ENCODE results near the gene CUEDC1.

Gene CUEDC1

DNA sequence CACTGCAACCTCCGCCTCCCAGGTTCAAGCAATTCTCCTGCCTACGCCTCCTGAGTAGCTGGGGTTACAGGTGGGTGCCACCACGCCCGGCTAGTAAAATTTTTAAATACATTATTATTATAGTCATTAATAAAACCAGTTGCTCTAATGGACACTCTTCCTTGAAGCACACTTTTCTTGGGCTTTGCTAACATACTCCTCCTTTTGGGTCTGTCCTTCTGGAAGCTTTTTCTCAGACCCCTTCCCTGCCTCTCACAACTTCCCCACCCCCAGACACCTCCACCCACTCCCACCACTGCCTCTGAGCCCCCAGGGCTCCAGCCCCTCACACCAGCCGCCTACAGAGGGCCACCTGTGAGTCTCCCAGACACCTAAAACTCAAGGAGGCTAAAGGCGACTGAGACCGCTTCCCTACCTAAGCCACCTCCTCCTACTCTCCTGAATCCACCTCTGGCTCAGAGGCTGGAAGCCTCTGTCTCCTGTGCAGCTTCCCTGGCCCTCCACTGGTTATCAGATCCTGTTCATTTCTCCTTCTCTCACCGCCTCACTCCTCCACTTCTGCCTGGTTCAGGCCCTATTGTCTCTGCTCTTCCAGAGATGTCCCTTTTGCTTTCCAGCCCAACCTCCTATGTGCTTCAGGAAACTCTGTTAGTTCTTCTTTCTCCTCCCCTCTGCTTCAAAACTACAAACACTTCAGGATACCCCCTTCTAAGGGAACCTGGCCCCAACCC lies 2.1 kb upstream of the CUEDC1 start:
- DNase-seq, result no peak

DNA sequence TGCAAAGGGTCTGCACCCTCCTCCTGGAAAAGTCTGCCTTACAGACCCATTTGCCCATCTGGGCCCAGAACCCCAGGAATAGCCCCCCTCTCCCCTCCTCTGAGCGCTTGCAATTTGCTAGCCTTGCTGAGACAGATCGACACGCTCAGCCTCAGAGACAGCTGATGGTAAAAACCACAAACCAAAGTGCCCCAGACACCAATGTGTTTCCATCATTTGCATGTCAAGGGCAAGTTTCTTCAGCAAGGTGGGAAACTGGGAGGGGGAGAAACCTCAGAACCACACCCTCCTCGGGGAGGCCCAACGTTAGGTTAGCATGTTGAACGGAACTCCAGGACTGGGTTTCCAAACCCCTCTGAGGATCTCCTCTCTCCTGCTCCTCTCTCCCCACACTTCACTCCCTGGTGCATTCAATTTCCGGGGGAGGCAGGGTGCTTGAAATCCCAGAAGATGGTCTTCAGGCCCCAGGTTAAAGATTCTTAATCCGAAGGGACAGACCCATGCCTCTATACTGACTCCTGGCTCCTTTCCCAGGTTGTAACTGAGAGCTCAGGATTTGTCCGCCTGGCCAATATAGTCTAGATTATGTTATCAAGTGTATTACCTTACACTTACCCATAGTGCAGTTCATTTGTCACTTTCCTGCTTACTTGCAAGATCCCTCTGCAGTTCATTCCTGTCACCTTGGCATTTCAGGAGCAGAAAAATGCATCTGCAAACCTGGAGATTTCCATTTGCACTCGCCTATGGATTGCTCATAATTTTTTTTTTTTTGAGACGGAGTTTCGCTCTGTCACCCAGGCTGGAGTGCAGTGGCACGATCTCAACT lies 1.3 kb upstream of the CUEDC1 start:
- DNase-seq, result peak; percentile 28

DNA sequence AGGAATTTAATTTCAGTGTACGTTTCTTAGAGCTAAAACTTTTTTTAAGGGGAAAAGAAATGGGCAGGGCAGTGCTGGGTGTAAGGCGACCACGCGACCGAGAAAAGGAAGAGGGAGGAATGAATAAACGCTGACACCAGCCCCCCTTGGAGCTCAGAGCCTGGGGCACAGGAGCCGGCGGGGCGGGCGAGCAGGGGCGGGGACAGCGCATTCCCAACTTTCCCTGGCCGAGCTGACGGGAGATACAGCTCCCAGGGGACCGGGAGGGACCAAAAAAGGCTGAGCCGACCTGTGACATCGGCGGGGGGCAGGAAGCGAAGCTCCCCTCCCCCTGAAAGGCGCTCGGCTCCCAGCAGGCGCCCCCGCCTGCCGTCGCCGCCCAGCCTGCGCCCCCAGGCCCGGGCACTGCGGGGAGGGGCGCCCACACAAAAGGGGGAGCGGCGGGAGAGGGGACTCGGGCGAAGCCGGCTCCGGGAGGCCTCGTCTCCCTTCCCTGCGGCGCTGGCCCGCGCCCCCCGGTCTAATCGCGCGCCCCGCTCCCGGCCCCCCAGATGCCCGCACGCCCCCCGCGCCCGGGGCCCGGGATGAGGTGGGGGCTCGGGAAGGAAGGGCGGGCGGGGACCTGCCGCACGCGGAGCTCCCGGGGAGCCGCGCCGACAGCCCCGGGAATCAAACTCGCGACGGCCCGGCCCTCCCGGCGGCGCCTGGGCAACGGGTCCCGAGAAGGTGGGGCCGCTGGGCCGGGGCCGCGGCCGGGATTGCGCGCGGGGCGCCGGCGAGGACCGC lies 622 bp downstream of the CUEDC1 start:
- no peak for DNase-seq

DNA sequence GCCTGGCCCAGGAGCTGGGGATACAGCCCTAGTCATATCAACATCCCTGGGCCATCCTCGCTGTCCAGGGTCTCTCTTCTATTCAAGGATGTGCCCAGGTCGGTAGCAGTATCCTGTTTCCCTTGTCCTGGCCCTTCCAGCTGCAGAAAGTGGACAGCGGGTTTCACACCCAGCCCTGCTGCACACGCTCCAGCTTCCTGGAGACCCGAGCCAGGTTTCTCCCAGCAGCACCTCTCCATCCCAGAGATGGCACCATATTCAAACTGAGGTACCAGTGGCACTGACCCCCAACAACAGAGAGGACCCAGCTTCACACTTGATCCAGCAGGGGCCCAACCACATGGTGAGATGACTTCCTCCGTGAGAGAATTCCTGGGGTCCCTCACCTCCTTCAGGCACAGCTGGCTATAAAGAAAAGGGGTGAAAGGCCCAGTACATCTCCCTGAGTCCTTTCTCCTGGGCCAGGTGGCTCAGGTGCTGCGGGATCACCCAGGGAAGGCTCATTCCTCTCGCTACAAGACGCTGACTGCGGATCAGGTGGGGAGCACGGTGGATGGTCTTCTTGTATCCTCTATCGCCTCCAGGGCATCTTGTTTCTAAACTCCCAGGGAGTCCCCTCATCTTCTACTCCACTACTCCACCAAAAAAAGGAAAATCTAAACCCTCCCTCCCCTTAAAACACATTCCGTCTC lies 1.4 kb downstream of the CUEDC1 start:
- no peak for DNase-seq

DNA sequence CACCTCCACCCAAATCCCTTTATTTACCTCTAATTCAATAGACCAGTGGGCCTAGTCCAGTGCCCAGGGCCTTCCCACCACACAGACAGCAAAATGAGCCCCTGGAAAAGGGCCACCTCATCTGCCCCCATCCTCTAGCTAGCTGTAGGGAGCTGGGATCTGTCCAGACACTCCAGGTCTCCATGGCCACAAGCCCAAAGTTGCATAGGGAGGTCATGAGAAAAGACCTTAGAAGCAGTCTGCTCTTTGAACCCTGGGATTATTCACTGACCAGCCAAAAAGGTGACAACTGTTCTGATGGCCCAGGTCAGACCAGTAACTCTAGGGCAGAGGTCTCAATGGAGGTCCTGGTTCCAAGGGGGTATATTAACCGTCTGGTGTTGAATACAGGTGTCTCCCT lies 2.0 kb downstream of the CUEDC1 start:
- no peak for DNase-seq

DNA sequence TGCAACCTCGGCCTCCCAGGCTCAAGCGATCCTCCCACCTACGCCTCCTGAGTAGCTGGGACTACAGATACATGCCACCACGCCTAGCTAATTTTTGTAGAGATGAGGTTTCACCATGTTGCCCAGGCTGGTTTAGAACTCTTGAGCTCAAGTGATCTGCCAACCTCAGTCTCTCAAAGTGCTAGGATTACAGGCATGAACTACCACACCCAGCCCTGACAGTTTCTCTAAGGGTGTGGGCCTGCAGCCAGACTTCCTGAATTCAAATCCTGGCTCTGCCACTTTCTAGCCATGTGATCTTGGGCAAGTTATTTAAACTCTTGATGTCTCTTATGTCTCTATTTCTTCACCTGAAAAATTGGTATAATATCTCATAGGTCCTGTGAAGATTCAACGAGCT lies 5.6 kb downstream of the CUEDC1 start:
- DNase-seq, result no peak

DNA sequence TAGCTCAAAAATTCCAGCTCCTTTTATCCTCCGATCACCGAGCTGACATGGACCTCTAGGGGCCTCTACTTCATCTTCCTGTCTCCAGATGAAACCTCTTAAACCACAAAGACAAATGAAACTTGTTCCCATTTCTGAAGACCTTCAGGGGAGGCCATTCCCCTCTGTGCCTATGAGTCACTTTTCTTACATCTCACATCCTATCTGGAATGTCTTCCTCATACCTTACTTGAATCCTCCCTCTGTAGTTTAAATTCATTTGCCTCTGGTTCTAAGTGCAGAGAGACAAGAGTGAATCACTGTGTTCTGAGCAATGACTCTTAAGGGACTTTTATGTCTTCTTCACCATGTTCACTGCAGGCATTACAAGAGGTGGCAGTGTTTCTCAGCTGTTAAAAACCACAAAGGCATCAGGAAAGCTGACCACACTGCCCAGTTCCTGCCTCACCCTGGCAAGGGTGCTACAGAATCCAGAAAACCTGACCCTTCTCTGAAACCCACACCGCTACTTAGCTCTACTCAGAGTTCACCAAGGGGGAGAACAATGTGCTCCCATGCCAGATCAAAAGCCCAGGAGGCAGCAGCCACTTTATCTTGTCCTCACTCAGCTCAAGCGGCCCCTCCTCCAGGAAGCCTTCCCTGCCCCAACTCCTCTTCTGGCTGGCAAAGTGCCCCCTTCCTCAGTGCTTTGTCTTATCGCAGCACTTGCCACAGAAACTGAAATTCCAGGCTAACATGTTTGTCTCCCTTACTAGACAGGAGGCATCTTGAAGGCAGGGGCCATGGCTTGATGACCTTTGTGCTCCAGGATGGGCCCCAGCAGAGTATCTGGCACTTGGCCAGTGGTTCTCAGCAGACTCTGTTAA lies 6.4 kb downstream of the CUEDC1 start:
- DNase-seq, result no peak

DNA sequence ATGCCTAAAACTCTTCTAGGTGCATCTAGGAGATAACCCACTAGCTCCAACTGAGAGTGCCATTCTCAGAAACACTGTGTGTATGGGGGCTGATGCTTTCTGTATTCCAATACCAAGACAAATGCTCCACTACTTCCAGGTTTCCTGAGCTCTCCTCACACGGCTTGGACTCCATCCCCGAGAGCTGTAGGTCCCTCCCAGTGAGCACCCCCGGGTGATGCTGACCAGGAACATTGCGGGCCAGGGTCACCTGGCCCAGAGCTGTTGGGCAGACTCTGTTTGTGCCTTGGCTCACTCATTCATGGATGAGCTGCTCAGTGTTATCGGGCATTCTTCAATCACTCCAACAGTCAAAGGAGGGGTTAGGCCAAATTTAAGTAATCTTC lies 7.0 kb downstream of the CUEDC1 start:
- DNase-seq, result no peak

DNA sequence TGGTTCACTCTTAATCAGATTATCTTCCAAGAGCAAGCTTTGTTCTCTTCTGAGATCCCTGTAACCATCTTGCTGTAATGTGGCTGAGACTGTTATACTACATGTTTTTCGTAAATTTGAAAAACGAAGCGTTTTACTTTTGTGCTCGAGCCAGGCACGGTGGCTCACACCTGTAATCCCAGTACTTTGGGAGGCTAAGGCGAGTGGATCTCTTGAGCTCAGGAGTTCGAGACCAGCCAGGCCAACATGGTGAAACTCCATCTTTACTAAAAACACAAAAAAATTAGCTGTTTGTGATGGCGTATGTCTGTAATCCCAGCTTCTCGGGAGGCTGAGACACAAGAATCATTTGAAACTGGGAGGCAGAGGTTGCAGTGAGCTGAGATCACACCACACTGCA lies 7.8 kb downstream of the CUEDC1 start:
- DNase-seq, result no peak

DNA sequence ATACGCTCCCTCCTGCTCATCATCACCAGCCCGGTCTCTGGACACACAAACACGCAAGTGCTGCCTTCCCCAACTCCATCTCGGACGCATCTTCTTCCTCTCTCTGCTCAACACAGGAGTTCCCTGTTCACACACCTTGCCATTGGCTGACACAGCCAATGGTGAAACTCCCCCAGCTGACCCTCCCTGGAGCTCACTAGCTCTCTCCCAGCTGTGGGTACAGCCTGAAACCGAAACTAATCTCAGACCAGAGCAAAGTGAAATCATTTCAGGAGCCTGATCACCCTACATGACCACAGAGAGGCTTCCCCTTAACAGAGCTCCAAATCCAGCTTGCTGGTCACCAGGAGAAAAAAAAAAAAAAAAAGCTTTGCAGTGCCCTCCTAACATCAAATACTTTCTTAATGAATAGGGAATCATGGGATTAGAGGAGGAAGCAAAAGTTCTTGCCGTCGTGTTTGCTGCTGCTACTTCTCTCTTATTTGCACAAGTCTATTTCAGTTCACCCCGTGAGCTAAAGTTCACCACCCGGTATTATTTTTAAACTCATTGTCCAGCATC lies 8.3 kb downstream of the CUEDC1 start:
- no peak for DNase-seq

DNA sequence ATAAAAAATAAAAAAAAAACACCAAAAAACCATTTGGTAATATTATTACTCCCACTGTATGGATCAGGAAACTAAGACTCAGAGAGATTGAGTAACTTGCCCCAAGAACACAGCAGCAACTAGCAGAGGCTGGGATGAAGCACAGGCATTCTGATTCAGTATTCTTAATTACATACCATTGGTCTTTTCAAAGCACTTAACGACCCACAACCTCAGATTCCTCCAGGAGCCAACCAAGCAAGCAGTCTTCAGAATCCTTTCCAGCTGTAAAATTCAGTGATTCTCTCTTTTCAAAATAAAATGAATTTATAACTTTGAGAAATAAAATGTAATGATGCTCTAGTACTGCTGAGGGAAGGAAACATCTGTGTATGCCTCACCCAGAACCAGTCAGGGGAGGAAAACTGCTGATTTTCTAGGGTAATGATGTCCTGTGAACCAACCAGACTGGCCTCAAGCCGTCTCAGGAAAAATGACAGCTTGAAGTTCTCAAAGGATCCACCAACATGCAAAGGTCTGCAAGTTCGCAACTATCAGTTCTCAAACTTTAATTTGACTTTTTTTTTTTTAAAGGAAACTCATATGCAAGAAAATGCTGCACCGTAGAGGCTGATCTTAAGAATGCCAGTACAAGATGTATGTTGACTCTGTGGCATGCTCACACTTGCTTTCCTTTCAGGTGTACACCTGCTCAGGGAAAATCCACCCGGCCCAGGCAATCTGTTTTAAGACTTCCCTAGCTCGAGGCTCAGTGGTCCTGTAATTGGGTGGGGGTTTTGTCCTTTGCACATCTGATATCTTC lies 9.0 kb downstream of the CUEDC1 start:
- DNase-seq, result no peak

DNA sequence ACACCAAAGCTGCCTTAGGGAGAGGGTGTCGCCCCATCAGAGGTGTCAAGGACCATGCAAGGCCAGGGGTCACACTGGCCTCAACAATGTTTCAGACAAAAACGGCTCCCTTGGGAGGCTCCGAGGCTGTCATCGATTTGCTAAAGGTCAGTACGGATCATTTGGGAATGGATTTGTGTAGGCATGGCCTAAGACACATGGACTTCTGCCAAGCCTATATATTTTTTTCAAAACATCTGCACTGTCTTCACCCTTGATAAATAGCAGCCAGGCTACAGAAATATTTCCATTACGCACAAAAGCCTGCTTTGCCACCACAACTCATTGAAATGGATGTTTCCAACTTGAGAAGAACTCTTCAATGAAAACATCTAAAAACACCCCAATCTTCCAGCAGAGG lies 10.3 kb downstream of the CUEDC1 start:
- no peak for DNase-seq

DNA sequence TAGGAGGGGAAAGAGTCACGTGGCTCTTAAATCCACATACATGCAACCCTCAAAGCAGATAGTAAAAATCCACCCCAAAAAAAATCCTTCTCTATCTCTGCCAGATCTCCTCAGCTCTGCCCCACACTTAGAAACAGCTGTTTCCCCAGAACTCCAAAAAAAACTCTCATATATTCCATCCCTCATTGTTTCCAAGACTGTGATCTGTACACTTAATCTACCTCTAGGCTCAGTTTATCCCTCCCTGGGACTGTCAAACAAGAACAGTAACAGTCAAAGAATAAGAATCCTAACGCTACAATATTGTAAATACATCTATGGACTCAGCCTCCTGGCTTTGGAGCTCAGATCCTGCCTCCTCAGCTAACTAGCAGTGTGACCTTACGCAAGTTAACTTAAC lies 11.6 kb downstream of the CUEDC1 start:
- no peak for DNase-seq

DNA sequence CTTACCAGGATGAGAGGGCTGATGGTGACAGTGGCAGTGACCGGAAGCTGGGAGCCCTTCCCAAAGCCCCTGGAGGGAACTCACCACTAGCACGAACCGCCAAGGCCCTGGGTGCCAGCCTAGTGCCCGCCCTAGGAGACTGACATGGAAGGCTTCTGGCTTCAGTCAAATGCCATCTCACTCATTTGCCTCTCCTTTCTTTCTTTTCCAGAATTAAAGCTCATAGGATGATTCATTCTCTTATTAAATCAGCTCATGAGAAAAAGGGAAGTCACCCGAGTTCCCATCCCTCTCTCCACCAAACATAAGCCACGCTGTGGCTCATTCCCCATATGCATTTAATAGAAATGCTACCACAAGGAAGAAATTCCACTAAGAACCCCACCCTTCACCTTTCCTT lies 12.1 kb downstream of the CUEDC1 start:
- DNase-seq, result no peak

DNA sequence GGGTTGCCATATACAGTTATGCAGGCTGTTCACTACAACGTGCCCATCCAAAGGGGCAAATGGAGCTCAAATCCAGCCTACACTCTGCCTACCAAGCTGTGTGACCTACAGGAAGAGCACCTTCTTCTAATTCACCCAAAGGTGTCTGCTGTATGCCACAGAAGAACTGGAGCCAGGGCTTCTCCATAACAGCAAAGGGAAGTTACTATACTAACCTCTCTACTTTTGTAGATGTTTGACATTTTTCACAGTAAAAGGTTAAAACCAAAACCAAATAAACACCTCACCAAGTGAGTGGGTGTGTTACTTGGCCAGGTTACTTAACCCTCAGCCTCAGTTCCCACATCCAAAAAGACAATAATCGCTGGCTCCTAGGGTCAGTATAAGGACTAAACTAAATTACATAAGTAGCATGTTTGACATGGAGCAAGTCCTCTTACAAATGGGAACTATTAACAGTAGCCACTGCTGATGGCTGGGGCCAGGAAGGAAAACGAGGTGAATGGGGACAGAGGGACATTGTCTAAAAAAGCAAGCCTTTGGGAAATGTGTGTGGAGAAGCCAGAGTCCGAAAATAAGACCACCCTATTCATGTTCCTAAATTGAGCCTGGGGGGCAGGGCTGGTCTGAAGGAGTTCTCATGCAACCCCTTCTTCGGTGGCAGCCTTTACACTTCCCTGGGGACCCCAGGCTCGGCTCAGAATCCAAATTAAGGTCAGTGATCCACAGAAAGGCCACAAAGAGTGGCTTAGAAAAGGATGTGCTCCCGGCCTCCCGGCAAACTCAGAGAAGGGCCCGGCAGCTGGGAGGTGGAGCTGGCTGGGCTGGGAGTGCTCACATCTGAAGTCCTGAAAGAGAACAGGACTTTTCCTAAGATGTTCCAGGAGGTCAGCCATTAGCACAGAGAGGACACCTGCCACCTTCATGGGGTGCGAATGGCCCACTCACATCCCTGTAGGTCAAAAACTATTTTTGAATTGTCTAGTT lies 13.5 kb downstream of the CUEDC1 start:
- no peak for DNase-seq

DNA sequence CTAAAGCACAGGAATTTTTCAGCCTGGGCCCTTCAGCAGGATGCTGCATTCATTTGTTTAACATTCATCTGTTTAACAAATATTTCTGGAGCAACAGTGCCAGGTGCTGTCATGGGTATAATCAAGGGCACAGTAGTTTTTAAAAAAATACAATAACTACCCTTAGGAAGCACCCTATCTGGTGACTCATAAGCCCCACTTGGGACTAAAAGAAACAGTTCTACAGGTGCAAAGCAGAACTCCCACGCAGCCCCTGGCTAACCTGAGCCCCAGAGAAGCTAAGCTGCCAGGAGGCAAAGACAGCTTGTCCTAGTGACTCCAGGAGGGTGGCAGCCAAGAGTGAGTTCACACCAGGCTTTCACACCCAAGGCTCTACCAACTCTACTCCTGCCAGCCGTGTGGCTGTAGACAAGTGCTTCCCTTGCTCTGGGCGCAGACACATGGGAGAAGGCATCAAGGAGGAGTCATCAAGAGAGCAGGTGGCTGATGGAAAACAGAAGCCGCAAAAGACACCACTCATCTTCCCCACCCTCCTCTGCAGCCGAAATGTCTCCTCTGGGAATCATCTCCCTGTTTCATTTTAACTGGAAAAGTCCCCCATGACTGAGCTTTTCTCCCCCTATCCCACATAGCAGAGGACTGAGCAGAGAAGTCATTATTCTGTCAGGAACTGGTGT lies 14.4 kb downstream of the CUEDC1 start:
- DNase-seq, result no peak

DNA sequence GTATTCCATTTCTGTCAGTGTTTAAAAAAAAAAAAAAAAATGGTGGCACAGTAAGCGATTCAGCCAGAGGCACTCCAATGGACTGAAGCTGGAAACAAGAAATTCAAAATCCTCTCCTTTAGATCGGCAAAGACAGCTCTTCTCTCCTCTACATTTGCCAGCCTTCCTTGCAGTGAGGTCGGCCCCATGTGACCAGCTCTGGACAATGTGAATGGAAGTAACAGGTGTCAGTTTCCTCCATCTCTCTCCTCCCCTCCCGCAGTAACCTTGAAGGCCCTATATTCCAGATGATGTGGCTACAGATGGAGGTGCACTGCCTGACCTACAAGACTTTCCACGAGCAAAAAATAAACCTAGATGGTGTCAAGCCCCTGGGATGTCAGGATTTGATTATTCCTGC lies 15.0 kb downstream of the CUEDC1 start:
- DNase-seq, result no peak

DNA sequence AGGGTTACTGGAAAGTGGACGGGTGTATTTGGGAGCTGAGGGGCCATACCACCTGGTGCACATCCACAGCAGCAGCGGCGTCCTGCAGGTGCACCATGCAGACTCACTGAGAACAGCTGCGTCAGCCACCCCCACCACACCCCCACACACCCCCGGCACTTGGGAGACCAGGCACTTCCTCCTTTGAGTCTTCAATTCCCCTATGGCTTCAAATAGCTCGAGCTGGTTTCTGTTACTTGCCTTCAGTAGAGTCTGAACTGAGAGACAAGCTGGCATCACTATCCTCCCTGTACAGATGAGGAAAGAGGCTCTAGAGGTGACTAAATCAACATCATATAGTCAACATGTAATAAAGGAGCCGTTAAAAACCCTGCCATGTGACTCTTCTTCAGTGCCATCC lies 15.4 kb downstream of the CUEDC1 start:
- DNase-seq, result no peak

DNA sequence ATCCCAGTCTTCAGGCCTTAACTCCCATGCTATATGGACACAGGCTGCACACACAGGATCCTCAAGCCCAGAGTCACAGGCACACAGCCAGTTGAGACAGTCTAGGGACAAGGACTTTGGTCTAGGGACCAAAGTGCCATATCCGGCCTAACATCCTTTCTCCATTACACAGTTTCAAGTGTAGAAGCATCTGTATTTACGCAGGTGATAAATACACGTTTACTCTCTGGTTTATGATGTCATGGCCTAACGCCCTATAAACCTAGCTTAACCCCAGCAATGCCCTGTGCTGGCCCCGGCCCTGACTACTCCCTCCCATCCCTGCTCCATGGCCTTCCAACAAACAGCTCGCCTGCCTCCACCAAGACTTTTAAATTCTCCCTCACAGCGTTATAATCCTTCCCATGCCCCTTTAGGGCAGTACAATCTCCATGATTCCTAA lies 17.1 kb downstream of the CUEDC1 start:
- no peak for DNase-seq
